Ishikawa (cell line): Measurements from ENCODE around the gene MITF.

Experiments used
- CREB1 ChIP-seq: IDR thresholded peaks from 2 replicates; pipeline ENCODE4 v1.6.1; 2012; ENCODE audit warnings: low read depth
- EP300 ChIP-seq: IDR thresholded peaks from 2 replicates; pipeline ENCODE4 v1.6.1; 2012; ENCODE audit warnings: borderline replicate concordance
- FOXM1 ChIP-seq: IDR thresholded peaks from 2 replicates; pipeline ENCODE4 v1.6.1; 2012; ENCODE audit warnings: low read depth, borderline replicate concordance
- MAX ChIP-seq: IDR thresholded peaks from 2 replicates; pipeline ENCODE4 v1.6.1; 2012
- NFIC ChIP-seq: IDR thresholded peaks from 2 replicates; pipeline ENCODE4 v1.6.1; 2012
- RAD21 ChIP-seq: IDR thresholded peaks from 2 replicates; pipeline ENCODE4 v1.6.1; 2012; ENCODE audit warnings: low read depth
- REST ChIP-seq: IDR thresholded peaks from 2 replicates; pipeline ENCODE4 v1.6.1; 2012; ENCODE audit warnings: low read depth, mild to moderate bottlenecking
- TAF1 ChIP-seq: IDR thresholded peaks from 2 replicates; pipeline ENCODE4 v1.6.1; 2012; ENCODE audit warnings: low read depth, mild to moderate bottlenecking
- TCF12 ChIP-seq: IDR thresholded peaks from 2 replicates; pipeline ENCODE4 v1.6.1; 2012; ENCODE audit warnings: low read depth
- TEAD4 ChIP-seq: IDR thresholded peaks from 2 replicates; pipeline ENCODE4 v1.6.1; 2012
- USF1 ChIP-seq: IDR thresholded peaks from 2 replicates; pipeline ENCODE4 v1.6.1; 2012
- YY1 ChIP-seq: IDR thresholded peaks from 2 replicates; pipeline ENCODE4 v1.6.1; 2012; ENCODE audit warnings: low read depth
- ZBTB7A ChIP-seq: IDR thresholded peaks from 2 replicates; pipeline ENCODE4 v1.6.1; 2012; ENCODE audit warnings: low read depth

GRCh38 chr3:69720824-69721223, 18.4 kb upstream of the MITF start:
- TF ChIP-seq TAF1 = no peak
- no peak for TF ChIP-seq RAD21
- no peak for TF ChIP-seq EP300
- TF ChIP-seq CREB1 = no peak
- no peak for TF ChIP-seq ZBTB7A
- no peak for TF ChIP-seq MAX
- no peak for TF ChIP-seq NFIC
- no peak for TF ChIP-seq REST
- TF ChIP-seq FOXM1 = no peak
- TF ChIP-seq YY1 = no peak
- TF ChIP-seq TEAD4 = no peak
- no peak for TF ChIP-seq TCF12
- TF ChIP-seq USF1 = no peak
